K562 (cell line): ENCODE results near the gene F2. TPM values are rescaled to one million over a fixed set of nuclear protein-coding genes. Genes with fewer than 3 reads are reported as not detected.

ENCODE experiments used
- ATAC-seq: fragments of 200-7000 bp; cut with Tn5 transposase; 3 replicates; pipeline ENCODE4 v1.9.1; 2020; ENCODE audit warnings: moderate library complexity
- BruUV-seq: library from RNA; stranded (reverse); fragments of 400-500 nt; replicated peaks from 2 replicates; lab custom pipeline; 2021; lab: Mats Ljungman, UMichigan
- CTCF ChIA-PET: fragments of 300-600 bp; formaldehyde crosslinking; extraction: SDS; loops from one replicate; lab custom pipeline; 2021; ENCODE audit warnings: low intra/inter-chr PET ratio; lab: Yijun Ruan, JAX
- POLR2A ChIA-PET: fragments of 300-600, 350-650 bp; sonication (Branson Sonifier 250); formaldehyde crosslinking; extraction: SDS; loops from one replicate; lab custom pipeline; 2021; ENCODE audit warnings: antibody characterized with exemption, inconsistent platforms; lab: Yijun Ruan, JAX
- DNase-seq, 4 experiments: peaks; one replicate each; pipeline versions ENCODE4 v3.0.0 to v3.0.0-alpha.2; 2011 to 2018; ENCODE audit warnings: low spot score in 3 of 4, mixed read lengths in 3 of 4; ENCODE audit errors: extremely low read depth in 1 of 4
- FAIRE-seq: peaks from 2 replicates; lab custom pipeline; 2011; peaks lifted over from hg19 to GRCh38; lab: Jason Lieb, UNC
- H2AFZ ChIP-seq: 2 replicates; pipeline ENCODE4 v1.6.0; 2011; ENCODE audit warnings: low read depth, low read length, control low read depth, inconsistent platforms
- H3K27ac ChIP-seq: fragments of 200-600 bp; 3 replicates; pipeline ENCODE4 v1.8.0; 2011; ENCODE audit warnings: low read depth, mild to moderate bottlenecking, control low read depth, inconsistent platforms, low read length, moderate library complexity, mixed read lengths; ENCODE audit errors: extremely low read depth
- H3K27me3 ChIP-seq, 2 experiments: fragments of 300-600 bp in 1 of 2; 2 replicates in 1 of 2; 3 replicates in 1 of 2; pipeline versions ENCODE4 v1.6.0 to v1.8.0; 2011; ENCODE audit warnings: inconsistent platforms in 2 of 2, low read length in 2 of 2, mild to moderate bottlenecking in 1 of 2, mixed read lengths in 1 of 2, moderate library complexity in 1 of 2; ENCODE audit not compliant: control insufficient read depth in 2 of 2, insufficient read depth in 2 of 2
- H3K36me3 ChIP-seq: fragments of 300-600 bp; 3 replicates; pipeline ENCODE4 v1.8.0; 2011; ENCODE audit warnings: mild to moderate bottlenecking, low read length, inconsistent platforms; ENCODE audit not compliant: control insufficient read depth, insufficient read depth
- H3K4me1 ChIP-seq, 2 experiments: fragments of 200-600 bp in 1 of 2; replicated peaks in 1 of 2; 2 replicates in 1 of 2; 3 replicates in 1 of 2; pipeline versions ENCODE4 v1.5.1 to v1.8.0; 2011; ENCODE audit warnings: inconsistent platforms in 2 of 2, low read length in 2 of 2, mild to moderate bottlenecking in 1 of 2, mixed read lengths in 1 of 2, moderate library complexity in 1 of 2; ENCODE audit not compliant: control insufficient read depth in 2 of 2, insufficient read depth in 2 of 2
- H3K4me2 ChIP-seq: 2 replicates; pipeline ENCODE4 v1.6.1; 2011; ENCODE audit warnings: low read length, control low read depth, inconsistent platforms, mixed read lengths; ENCODE audit not compliant: insufficient read depth
- H3K4me3 ChIP-seq: fragments of 200-600 bp; sonication (generic), shearing (Covaris generic); 2 replicates; pipeline ENCODE4 v1.5.1; 2016; ENCODE audit warnings: control low read depth, inconsistent platforms
- H3K79me2 ChIP-seq: fragments of 200-600 bp; 3 replicates; pipeline ENCODE4 v1.8.0; 2011; ENCODE audit warnings: low read length, inconsistent platforms; ENCODE audit not compliant: control insufficient read depth, insufficient read depth
- H3K9ac ChIP-seq, 2 experiments: 2 replicates each; pipeline versions ENCODE4 v1.6.0 to v1.6.1; 2011; ENCODE audit warnings: low read depth in 2 of 2, low read length in 2 of 2, control low read depth in 1 of 2, inconsistent platforms in 1 of 2, mild to moderate bottlenecking in 1 of 2, mixed read lengths in 1 of 2; ENCODE audit not compliant: insufficient read depth in 1 of 2
- H3K9me1 ChIP-seq: one replicate; pipeline ENCODE4 v1.6.0; 2011; ENCODE audit warnings: inconsistent platforms, mild to moderate bottlenecking, low read length, moderate library complexity; ENCODE audit not compliant: control insufficient read depth, insufficient read depth
- H3K9me3 ChIP-seq: replicated peaks from 2 replicates; pipeline ENCODE4 v1.5.1; 2011; ENCODE audit warnings: low read depth, low read length, inconsistent platforms; ENCODE audit not compliant: control insufficient read depth, insufficient read depth
- H4K20me1 ChIP-seq: replicated peaks from 2 replicates; pipeline ENCODE4 v1.6.1; 2011; ENCODE audit warnings: low read length, inconsistent platforms, mixed read lengths; ENCODE audit not compliant: control insufficient read depth, insufficient read depth
- POLR2G ChIP-seq: fragments of 200-400 bp; formaldehyde crosslinking; IDR thresholded peaks from 2 replicates; pipeline ENCODE4 v1.6.1; 2017; ENCODE audit warnings: low read depth, mild to moderate bottlenecking, antibody characterized with exemption, low read length, moderate library complexity
- RBFOX2 ChIP-seq: fragments of 200-400 bp; formaldehyde crosslinking; IDR thresholded peaks from 2 replicates; pipeline ENCODE4 v1.6.1; 2017; ENCODE audit warnings: low read depth, mild to moderate bottlenecking, low read length, moderate library complexity
- WGBS: fragments of 100-300 bp; shearing (Covaris generic); methylation state at CpG from one replicate; pipeline ENCODE4 v1.1.6; 2016; ENCODE audit warnings: low coverage, mixed read lengths; ENCODE audit not compliant: insufficient coverage; ENCODE audit errors: missing lambda C conversion rate; 5-methylcytosine and 5-hydroxymethylcytosine counted together
- in situ Hi-C: fragments of 300-500 bp; cut with MboI; formaldehyde crosslinking; loops from 4 replicates; pipeline ENCODE4 v1.15.0; 2018; ENCODE audit warnings: inconsistent platforms, mixed read lengths
- intact Hi-C: fragments of 100-400 bp; cut with micrococcal nuclease; formaldehyde crosslinking; loops from 2 replicates; pipeline ENCODE4 v1.14.2; 2022
- polyA plus RNA-seq, 8 experiments: library from polyadenylated mRNA; depleted of rRNA in 4 of 8; stranded (reverse) in 5 of 8; unstranded in 3 of 8; fragments of >200 nt; fragmentation: Nextera tagmentation in 2 of 8; fragmentation: Illumina TruSeq in 1 of 8; extraction: Ambion mirVana in 2 of 8; extraction: Trizol in 1 of 8; gene quantifications; 2 replicates each; pipeline versions ENCODE4 v1.2.1 to v1.2.3, GENCODE V29; 2011 to 2014; ENCODE audit warnings: inconsistent platforms in 1 of 8, missing spikeins in 1 of 8
- total RNA-seq, 7 experiments: library from RNA; depleted of rRNA in 6 of 7; stranded (reverse); fragments of >200 nt in 6 of 7; fragmentation: Illumina TruSeq in 2 of 7; extraction: Trizol in 2 of 7; gene quantifications; 2 replicates each; pipeline versions ENCODE4 v1.2.1 to v1.2.3, GENCODE V29; 2011 to 2021; ENCODE audit warnings: low replicate concordance in 1 of 7
- TF ChIP-seq, protein P1 (sequence below), 2 experiments: IDR thresholded peaks; 2 replicates each; pipeline ENCODE4 v1.6.1; 2012; ENCODE audit warnings: improper control_type of control experiment in 2 of 2, low read depth in 2 of 2, low read length in 2 of 2, borderline replicate concordance in 1 of 2

Gene F2
- total and polyA plus RNA-seq, 9 of the 15 experiments (the other 6 are each of a cell fraction or from before 2014, with no cell fraction given) = 0.16 TPM; not detected in 8

GRCh38 chr11:46694607-46695006, 24.4 kb upstream of the F2 start:
- WGBS = 82% methylated on average over 3 of the region's 7 CpGs

More at GRCh38 chr11:46694607-46695006, 24.4 kb upstream of the F2 start:
- peaks cover 24 to 29% of the 10 kb centered on the region in 2 experiments; a peak in 4 of 5 replicates for H3K4me1 ChIP-seq
- H3K4me3 ChIP-seq = no peak overlapping the region
- peaks cover 28% of the 10 kb centered on the region; the same call in 2 of the 3 replicates for H3K36me3 ChIP-seq
- ChIA-PET POLR2A (interaction anchor here (0.7 to 1.1 kb wide), 3 partner anchors 8 to 19 kb away, joined by 3 to 5 read pairs (median 4); no protein-coding TSS in a partner anchor), CTCF (interaction anchor here (0.7 kb wide), 1 partner anchor 14 kb away, joined by 3 read pairs; no protein-coding TSS in a partner anchor)
- TF ChIP-seq RBFOX2 = peak; percentile 0; the same call in 1 of the 2 replicates
- TF ChIP-seq POLR2G = peak; percentile 37; the same call in 1 of the 2 replicates
- TF ChIP-seq, protein P1, sequence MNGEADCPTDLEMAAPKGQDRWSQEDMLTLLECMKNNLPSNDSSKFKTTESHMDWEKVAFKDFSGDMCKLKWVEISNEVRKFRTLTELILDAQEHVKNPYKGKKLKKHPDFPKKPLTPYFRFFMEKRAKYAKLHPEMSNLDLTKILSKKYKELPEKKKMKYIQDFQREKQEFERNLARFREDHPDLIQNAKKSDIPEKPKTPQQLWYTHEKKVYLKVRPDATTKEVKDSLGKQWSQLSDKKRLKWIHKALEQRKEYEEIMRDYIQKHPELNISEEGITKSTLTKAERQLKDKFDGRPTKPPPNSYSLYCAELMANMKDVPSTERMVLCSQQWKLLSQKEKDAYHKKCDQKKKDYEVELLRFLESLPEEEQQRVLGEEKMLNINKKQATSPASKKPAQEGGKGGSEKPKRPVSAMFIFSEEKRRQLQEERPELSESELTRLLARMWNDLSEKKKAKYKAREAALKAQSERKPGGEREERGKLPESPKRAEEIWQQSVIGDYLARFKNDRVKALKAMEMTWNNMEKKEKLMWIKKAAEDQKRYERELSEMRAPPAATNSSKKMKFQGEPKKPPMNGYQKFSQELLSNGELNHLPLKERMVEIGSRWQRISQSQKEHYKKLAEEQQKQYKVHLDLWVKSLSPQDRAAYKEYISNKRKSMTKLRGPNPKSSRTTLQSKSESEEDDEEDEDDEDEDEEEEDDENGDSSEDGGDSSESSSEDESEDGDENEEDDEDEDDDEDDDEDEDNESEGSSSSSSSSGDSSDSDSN (IDR thresholded peaks at IDR 0.05; ENCODE audit: borderline replicate concordance in 1 of 2, low read depth in 2 of 2, low read length in 2 of 2) = no peak
- no peak for DNase-seq
- BruUV-seq = no TSS peak
- peaks cover 15% of the 10 kb centered on the region for H3K79me2 ChIP-seq
- H2AFZ ChIP-seq = no peak overlapping the region
- peak overlapping the region in 1 of 2 experiments; percentile 74; a peak in 3 of 4 replicates for H3K9ac ChIP-seq
- H3K9me1 ChIP-seq = no peaks in the 10 kb centered on the region
- H3K4me2 ChIP-seq = no peak overlapping the region
- peak overlapping the region; percentile 44; the same call in 1 of the 3 replicates for H3K27ac ChIP-seq
- FAIRE-seq = no peak
- no peaks in the 10 kb centered on the region for H3K27me3 ChIP-seq
- intact Hi-C loops = no loop called here
- H3K9me3 ChIP-seq = no peaks in the 10 kb centered on the region
- H4K20me1 ChIP-seq = no peaks in the 10 kb centered on the region
- ATAC-seq = no peak
- in situ Hi-C loops = no loop called here
